Cardiac fibroblast (primary cell): ENCODE results near the gene GALM.
A peak's percentile ranks its signal among the peaks of the same experiment; 100 is the strongest.

Experiments
- DNase-seq, 2 donors: peaks; one replicate each; pipeline versions ENCODE4 v3.0.0 to v3.0.0-alpha.2; 2010; ENCODE audit warnings: low read depth in 2 of 2
- H3K4me3 ChIP-seq, 2 donors: replicated peaks in 1 of 2; 1 replicate in 1 of 2; 2 replicates in 1 of 2; pipeline ENCODE4 v1.5.1; 2011; ENCODE audit warnings: low read depth in 2 of 2, low read length in 2 of 2, mild to moderate bottlenecking in 2 of 2, moderate library complexity in 1 of 2
- CTCF ChIP-seq: IDR thresholded peaks from one replicate; pipeline ENCODE4 v1.5.1; 2011; ENCODE audit warnings: low read depth, mild to moderate bottlenecking, low read length, inconsistent platforms

The GALM gene

GRCh38 chr2:38740851-38741731 is 75.2 kb downstream of the GALM start:
- peak; percentile 63 to 72 for DNase-seq
- peak; percentile 33 for TF ChIP-seq CTCF

GRCh38 chr2:38742797-38743559 is 77.1 kb downstream of the GALM start:
- DNase-seq: no peak
- no peak for TF ChIP-seq CTCF
- H3K4me3 ChIP-seq: no peak overlapping the region

More at GRCh38 chr2:38740851-38741731, 75.2 kb downstream of the GALM start:
- no peak overlapping the region for H3K4me3 ChIP-seq

- DNase-seq: no peak
These were observed 77.9 kb downstream of the GALM start for GRCh38 chr2:38743672-38744398.

GRCh38 chr2:38744399-38744780 is 78.5 kb downstream of the GALM start:
- no peak overlapping the region for H3K4me3 ChIP-seq
- DNase-seq: no peak
- no peak for TF ChIP-seq CTCF

More at GRCh38 chr2:38743672-38744398, 77.9 kb downstream of the GALM start:
- TF ChIP-seq CTCF: no peak
- no peak overlapping the region for H3K4me3 ChIP-seq

GRCh38 chr2:38745267-38745666 is 79.4 kb downstream of the GALM start:
- no peak overlapping the region for H3K4me3 ChIP-seq
- no peak for TF ChIP-seq CTCF
- no peak for DNase-seq

GRCh38 chr2:38747007-38747424 is 81.1 kb downstream of the GALM start:
- no peak for TF ChIP-seq CTCF

More at GRCh38 chr2:38747007-38747424, 81.1 kb downstream of the GALM start:
- DNase-seq: no peak
- H3K4me3 ChIP-seq: no peak overlapping the region
